ENCODE data around the gene THSD7B.
"Not testable (repeated sequence)": the region's sequence is repeated elsewhere in the genome, so short reads cannot be mapped to it uniquely, and the experiment has no call there.

Gene THSD7B

GRCh38 chr2:137049518-137049917 is 284.2 kb downstream of the THSD7B start:
- no peak for DNase-seq

DNA sequence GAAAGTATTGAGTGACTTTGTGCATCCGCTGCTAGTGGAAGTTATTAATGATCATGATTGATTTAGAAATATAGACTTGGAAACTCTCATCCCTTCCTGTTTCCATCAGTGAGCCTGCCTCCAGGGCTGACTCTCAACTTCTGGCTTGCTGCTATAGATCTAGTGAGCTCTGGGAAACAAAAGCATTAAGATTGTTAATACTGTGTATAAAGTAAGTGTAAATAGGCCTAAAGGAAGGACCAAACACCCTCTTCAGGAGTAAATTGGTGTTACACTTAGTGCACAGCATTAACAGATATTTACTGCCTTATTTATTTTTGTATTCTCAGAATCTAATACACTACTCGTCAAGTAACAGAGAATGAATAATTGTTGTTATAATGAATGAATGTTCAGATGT is 285.6 kb downstream of the THSD7B start:
- DNase-seq = no peak

GRCh38 chr2:137051778-137052398 is 286.5 kb downstream of the THSD7B start:
- no peak for DNase-seq

GRCh38 chr2:137056704-137057103 is 291.4 kb downstream of the THSD7B start:
- DNase-seq = no peak

DNA sequence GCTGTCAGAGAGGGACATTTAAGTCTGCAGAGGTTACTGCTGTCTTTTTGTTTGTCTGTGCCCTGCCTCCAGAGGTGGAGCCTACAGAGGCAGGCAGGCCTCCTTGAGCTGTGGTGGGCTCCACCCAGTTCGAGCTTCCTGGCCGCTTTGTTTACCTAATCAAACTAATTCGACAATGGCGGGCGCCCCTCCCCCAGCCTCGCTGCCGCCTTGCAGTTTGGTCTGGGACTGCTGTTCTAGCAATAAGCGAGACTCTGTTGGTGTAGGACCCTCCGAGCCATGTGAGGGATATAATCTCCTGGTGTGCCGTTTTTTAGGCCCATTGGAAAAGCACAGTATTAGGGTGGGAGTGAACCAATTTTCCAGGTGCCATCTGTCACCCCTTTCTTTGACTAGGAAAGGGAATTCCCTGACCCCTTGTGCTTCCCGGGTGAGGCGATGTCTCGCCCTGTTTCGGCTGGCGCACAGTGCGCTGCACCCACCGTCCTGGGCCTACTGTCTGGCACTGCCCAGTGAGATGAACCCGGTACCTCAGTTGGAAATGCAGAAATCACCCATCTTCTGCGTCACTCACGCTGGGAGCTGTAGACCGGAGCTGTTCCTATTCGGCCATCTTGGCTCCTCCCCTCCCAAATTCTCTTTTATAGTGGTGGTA is 310.9 kb downstream of the THSD7B start:
- DNase-seq = not testable (repeated sequence)

GRCh38 chr2:137091704-137092103 is 326.4 kb downstream of the THSD7B start:
- no peak for DNase-seq

DNA sequence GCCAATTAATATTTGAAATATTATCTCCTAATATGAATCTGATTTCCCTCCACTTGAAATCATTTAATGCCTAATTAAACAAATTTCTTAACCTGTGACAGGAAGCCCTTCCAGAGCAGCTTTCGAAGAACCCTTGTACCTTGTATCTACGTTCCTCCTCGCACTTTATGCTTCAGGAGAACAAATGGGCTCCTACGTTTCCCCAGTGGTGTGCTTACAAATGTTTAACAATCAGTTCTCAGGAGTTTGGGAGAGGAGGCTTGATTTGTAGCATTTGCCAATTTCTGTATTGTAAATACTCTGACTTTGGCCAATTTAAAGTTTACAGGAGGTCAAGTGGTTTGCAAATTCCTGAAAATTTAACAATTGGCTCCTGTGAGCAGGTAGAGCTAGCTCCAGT is 327.8 kb downstream of the THSD7B start:
- DNase-seq = no peak

DNA sequence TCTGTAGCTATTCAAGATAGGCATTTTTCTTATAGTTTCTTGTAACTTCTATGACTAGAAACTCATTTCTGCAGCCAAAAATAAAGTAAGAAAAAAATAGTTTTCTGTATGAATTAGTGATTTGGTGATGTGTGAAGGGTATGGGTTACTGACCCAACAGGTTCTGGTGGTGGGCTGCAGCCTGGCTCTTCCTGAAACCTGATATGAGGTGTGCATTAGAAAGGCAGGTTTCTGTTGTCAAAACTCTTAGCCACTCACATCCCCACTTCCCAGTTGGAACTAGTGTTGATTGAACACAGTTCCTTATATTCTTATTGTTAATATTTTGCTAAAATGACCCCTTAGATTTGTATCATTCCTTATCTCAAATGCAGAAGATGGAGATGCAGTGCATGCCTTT is 330.8 kb downstream of the THSD7B start:
- no peak for DNase-seq

DNA sequence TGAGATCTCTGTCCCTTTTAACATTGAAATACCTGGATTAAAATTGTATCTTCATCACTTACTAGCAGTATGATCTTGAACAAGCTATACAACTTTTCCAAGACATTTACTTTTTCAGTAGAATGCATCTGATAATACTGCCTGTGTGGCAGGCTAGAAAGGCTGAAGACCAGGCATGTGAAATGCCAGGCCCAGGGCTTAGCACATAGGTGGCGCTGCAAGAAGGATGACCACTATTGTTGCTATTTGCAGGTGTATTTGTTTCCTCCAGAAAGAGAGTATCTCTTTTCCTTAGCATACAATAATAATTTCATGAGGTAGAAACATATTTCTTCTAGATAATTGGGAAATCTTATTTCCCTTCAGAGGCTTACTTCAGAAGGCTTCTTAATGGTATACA is 331.3 kb downstream of the THSD7B start:
- DNase-seq = no peak

DNA sequence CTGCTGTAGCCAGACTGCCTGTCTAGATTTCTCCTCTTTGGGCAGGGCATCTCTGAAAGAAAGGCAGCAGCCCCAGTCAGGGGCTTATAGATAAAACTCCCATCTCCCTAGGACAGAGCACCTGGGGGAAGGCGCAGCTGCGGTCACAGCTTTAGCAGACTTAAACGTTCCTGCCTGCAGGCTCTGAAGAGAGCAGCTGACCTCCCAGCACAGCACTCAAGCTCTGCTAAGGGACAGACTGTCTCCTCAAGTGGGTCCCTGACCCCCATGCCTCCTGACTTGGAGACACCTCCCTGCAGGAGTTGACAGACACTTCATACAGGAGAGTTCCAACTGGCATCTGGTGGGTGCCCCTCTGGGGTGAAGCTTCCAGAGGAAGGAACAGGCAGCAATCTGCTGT is 336.5 kb downstream of the THSD7B start:
- DNase-seq = not testable (repeated sequence)

- no peak for DNase-seq
Observed at GRCh38 chr2:137107904-137108303, 342.6 kb downstream of the THSD7B start.

DNA sequence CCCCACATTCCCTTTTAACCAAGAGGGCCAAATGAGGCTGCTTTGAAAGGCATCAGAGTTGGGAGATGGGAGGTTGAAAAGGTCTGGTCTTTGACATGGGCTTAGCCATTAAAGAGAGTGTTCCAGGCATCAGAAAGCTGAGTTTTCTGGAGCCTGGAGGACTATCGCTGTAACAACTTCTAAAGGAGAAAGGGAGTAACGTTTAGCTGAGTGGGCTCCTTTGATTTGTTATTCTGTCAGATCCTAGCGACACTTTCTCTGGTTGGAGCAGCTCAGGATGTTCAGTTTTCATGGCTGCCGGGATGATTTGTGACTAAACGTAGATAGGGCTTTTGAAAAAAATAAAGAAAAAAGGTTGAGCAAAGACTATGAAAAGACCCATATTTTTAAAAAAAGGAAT is 346.6 kb downstream of the THSD7B start:
- DNase-seq = no peak

DNA sequence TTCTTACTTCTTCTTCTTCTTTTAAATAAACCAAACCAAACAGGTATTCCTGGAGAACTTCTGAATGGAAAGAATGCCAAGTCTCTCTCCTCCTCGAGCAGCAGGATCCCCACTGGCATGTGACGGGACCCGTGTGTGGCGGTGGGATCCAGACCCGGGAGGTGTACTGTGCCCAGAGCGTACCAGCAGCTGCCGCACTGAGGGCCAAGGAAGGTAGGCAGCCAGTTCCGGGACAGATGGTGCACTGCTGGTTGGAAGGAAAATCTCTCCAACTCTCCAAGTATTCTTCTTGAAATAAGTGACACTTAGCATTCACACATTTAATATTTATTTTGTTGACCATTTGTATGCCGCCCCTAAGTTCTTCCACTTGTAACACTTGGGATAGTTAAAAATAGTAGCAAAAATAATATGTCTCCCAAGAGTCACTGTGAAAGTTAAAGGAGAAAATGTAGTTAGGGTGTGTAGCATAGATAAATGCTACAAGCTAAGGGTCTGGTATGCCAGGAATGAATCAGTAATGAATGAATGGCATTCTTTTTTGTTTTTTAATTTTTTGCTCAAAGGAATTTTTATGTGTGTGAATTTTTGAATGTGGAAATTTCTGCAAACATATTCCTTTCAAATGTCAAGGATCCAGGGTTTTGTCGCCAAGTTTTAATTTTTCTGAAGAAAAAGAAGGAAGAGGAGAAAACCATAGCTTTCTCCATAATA is 349.9 kb downstream of the THSD7B start:
- no peak for DNase-seq

DNA sequence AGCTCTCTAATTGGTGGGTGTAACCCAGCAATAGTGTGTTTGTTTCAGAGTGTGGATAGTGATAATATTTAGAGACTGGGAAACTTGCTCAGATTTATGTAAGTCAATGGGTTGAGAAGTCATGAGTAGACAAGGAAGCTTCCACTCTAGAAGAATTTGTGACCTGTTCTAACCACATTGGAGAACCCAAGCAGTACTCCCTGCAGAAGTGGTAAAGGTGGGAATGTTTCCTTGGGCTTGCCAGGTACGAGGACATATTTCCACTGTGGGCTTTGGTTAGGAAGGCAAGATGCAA is 350.4 kb downstream of the THSD7B start:
- DNase-seq = no peak

GRCh38 chr2:137117385-137117784 is 352.0 kb downstream of the THSD7B start:
- no peak for DNase-seq

- no peak for DNase-seq
Observed at GRCh38 chr2:137118140-137118539, 352.8 kb downstream of the THSD7B start.

GRCh38 chr2:137123226-137123625 is 357.9 kb downstream of the THSD7B start:
- DNase-seq = no peak

GRCh38 chr2:137133225-137133624 is 367.9 kb downstream of the THSD7B start:
- DNase-seq = no peak

DNA sequence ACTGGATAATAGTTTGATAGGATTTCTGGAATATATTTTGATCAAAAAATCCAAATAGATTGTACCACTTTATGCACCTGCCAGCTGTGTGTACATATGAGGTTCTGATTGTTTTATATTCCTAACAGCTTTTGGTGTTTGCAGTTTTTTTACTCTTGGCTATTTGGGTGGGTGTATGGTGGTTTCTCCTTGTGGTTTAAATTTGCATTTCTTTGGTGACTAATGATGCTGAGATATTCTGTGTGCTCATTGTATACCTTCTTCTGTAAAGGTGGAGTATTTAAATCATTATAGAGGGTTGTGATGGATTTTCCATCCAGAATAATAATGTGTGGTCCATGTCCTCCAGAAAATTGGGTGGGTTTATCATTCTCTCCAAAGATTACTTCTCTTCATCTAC is 372.9 kb downstream of the THSD7B start:
- DNase-seq = no peak

DNA sequence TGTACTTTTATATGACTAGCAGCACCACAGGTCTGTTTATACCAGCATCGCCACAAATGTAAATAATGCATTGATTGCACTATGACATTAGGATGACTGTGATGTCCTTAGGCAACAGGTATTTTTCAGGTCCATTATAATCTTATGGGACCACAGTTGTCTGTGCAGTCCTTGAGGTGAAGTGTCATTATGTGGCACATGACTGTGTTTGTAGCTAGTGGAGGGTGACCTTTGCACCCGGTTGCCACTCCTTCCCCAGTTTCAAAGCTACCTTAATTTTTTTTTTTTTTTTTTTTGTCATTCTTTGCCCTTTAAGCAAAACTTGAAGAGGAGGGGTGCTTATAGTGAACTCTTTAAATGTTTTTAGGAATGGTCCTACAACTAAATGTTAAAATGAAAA is 386.4 kb downstream of the THSD7B start:
- no peak for DNase-seq

- DNase-seq = no peak
Observed at GRCh38 chr2:137154946-137155345, 389.6 kb downstream of the THSD7B start.

GRCh38 chr2:137155356-137156104 is 390.2 kb downstream of the THSD7B start:
- DNase-seq = no peak

DNA sequence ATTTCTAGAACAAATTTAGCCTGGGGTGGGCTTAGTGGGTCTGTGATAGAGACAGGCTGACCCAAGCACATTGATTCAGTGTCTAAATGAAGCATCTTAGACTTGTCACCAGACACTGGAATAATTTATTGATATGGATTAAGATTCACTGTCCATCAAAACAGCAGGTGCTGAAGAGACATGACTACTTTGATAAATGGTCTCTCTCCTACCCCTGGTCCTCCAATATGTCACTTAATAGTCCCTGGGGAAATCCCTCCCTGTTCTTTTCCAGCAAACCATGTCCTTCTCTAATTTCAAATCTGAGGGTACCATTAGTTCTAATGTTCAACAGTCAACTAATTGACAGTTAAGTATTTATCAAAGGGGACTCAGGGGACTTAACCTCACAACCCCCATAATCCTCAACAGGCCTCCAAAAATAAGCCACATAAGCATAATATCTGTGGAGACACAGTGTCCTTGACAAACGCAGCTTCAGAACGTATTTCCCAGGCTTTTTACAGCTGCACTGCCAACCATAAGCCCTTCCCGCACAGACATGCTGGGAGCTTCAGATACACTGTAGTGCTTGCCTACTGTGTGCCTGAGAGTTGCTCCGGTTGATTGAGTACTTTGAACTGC is 391.0 kb downstream of the THSD7B start:
- no peak for DNase-seq

Data from activated CD4-positive, alpha-beta T cell treated with anti-CD3 and anti-CD28 coated beads, Interleukin-2, Interleukin-6, amounts not matched to agents 100 ng/mL and 50 ng/mL, durations not matched to agents 16 hours and 8 hours (primary cell).